GM12864 (cell line): ENCODE data around the gene DHCR7.
A peak's percentile ranks its signal among the peaks of the same experiment; 100 is the strongest.

ENCODE experiments used
- DNase-seq: peaks from one replicate; pipeline ENCODE4 v3.0.0-alpha.2; 2011; ENCODE audit warnings: low read depth
- H3K4me3 ChIP-seq: 2 replicates; pipeline ENCODE4 v1.5.1; 2011; ENCODE audit warnings: mild to moderate bottlenecking, low read depth, low read length, control low read depth
- CTCF ChIP-seq: IDR thresholded peaks from 2 replicates; pipeline ENCODE4 v1.5.1; 2011; ENCODE audit warnings: low read depth, mild to moderate bottlenecking, moderate library complexity, low read length, control low read depth, inconsistent platforms; ENCODE audit errors: missing control alignments

DHCR7 gene

GRCh38 chr11:71451596-71452198 lies 3.5 kb upstream of the DHCR7 start:
- H3K4me3 ChIP-seq: no peak overlapping the region; the same call in 1 of the 2 replicates
- DNase-seq: no peak
- TF ChIP-seq CTCF: no peak

- no peak for DNase-seq
- no peak overlapping the region for H3K4me3 ChIP-seq
- no peak for TF ChIP-seq CTCF
These were observed 2.7 kb upstream of the DHCR7 start for GRCh38 chr11:71450939-71451338.

- no peak overlapping the region for H3K4me3 ChIP-seq
- TF ChIP-seq CTCF: no peak
- DNase-seq: no peak
These were observed 2.3 kb upstream of the DHCR7 start for GRCh38 chr11:71450507-71450906.

GRCh38 chr11:71449596-71449995 lies 1.4 kb upstream of the DHCR7 start:
- peak overlapping the region; percentile 75 for H3K4me3 ChIP-seq
- DNase-seq: no peak
- no peak for TF ChIP-seq CTCF

DNA sequence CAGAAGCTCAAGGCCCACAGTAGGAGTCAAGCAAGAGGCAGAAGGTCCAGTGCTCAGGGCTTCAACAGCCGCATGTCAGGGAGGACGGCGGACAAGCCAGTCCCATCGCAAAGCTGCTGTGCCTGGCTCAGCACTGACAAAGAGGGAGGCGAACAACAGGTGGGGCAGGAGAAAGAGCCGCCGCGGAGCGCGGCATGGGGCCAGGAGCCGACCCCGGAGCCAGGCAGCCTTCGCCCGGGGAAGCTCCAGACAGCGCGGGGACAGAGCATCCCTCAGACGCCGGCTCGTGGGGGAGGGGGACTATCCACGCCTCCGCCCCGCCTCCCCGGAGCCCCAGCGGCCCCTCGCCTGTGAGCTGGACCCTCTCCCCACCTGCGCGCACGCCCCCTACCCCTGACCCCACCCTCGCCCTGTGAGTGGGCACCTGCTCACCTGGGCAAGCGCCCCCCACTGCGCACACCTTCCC lies 369 bp downstream of the DHCR7 start:
- peak overlapping the region; percentile 75 for H3K4me3 ChIP-seq
- no peak for DNase-seq
- TF ChIP-seq CTCF: no peak

- no peak for DNase-seq
- peak overlapping the region; percentile 75 for H3K4me3 ChIP-seq
- no peak for TF ChIP-seq CTCF
These were observed 1.1 kb downstream of the DHCR7 start for GRCh38 chr11:71446942-71447688.

DNA sequence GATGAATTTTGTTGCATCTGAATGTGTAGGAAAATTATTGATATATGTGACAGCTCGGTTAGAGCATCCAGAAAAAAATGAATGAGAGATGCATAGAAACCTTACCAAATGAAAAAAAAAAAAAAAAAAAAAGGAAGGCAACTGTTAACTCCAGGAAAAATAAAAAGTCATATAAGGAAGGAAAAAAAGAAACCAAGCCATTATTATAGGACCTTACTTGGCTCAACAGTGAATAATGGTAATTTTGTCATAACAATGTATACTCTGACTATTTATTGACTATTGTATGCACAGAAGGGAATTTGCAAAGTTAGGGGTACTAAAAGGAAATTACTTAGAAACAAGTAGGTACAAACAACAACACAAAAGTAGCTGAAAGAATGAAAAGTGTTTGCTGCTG lies 2.0 kb downstream of the DHCR7 start:
- no peak overlapping the region for H3K4me3 ChIP-seq
- TF ChIP-seq CTCF: no peak
- DNase-seq: no peak
